Loucy (cell line): ENCODE results near the gene DHFR2.
A peak's percentile ranks its signal among the peaks of the same experiment; 100 is the strongest.

Source experiments
- H2AFZ ChIP-seq: fragments of 200-600 bp; sonication (generic); 2 replicates; pipeline ENCODE4 v1.6.0; 2016; ENCODE audit warnings: antibody characterized with exemption, mild to moderate bottlenecking, low read length, moderate library complexity
- H3F3A ChIP-seq: fragments of 200-600 bp; 2 replicates; pipeline ENCODE4 v1.6.0; 2016; ENCODE audit warnings: antibody characterized with exemption, low read depth, mild to moderate bottlenecking
- H3K27me3 ChIP-seq: fragments of 200-600 bp; sonication (generic); 2 replicates; pipeline ENCODE4 v1.6.1; 2014; ENCODE audit warnings: low read length, mild to moderate bottlenecking; ENCODE audit not compliant: insufficient read depth, poor library complexity, severe bottlenecking
- H3K36me3 ChIP-seq: fragments of 200-600 bp; sonication (generic); 2 replicates; pipeline ENCODE4 v1.6.1; 2016; ENCODE audit warnings: low read length; ENCODE audit not compliant: insufficient read depth
- H3K4me1 ChIP-seq: fragments of 200-600 bp; sonication (generic); 2 replicates; pipeline ENCODE4 v1.5.1; 2014; ENCODE audit warnings: low read length, mild to moderate bottlenecking; ENCODE audit not compliant: insufficient read depth, poor library complexity, severe bottlenecking
- H3K4me2 ChIP-seq: fragments of 200-600 bp; sonication (generic); 2 replicates; pipeline ENCODE4 v1.6.0; 2014; ENCODE audit warnings: antibody characterized with exemption, low read length, low read depth, mild to moderate bottlenecking; ENCODE audit not compliant: poor library complexity, severe bottlenecking
- H3K4me3 ChIP-seq: fragments of 200-600 bp; sonication (generic); 2 replicates; pipeline ENCODE4 v1.5.1; 2014; ENCODE audit warnings: low read length, mild to moderate bottlenecking, mixed read lengths; ENCODE audit not compliant: poor library complexity, severe bottlenecking
- H3K79me2 ChIP-seq: fragments of 200-600 bp; sonication (generic); 2 replicates; pipeline ENCODE4 v1.6.1; 2014; ENCODE audit warnings: low read length; ENCODE audit not compliant: insufficient read depth
- H3K9ac ChIP-seq: fragments of 200-600 bp; sonication (generic); 2 replicates; pipeline ENCODE4 v1.6.0; 2014; ENCODE audit warnings: mild to moderate bottlenecking, low read depth, low read length, moderate library complexity; ENCODE audit not compliant: poor library complexity, severe bottlenecking
- H3K9me2 ChIP-seq: fragments of 200-600 bp; sonication (generic); replicated peaks from 2 replicates; pipeline ENCODE4 v1.6.1; 2016; ENCODE audit warnings: low read depth, low read length, mixed read lengths
- H3K9me3 ChIP-seq: fragments of 200-600 bp; sonication (generic); 2 replicates; pipeline ENCODE4 v1.6.1; 2014; ENCODE audit warnings: mild to moderate bottlenecking, antibody characterized with exemption, low read length, low read depth; ENCODE audit not compliant: insufficient read depth
- H4K20me1 ChIP-seq: fragments of 200-600 bp; sonication (generic); 2 replicates; pipeline ENCODE4 v1.6.0; 2014; ENCODE audit warnings: antibody characterized with exemption, low read length, mild to moderate bottlenecking; ENCODE audit not compliant: insufficient read depth, poor library complexity, severe bottlenecking
- CTCF ChIP-seq: fragments of 200-600 bp; sonication (generic); conservative IDR thresholded peaks from 2 replicates; pipeline ENCODE4 v1.5.1; 2014; ENCODE audit warnings: mild to moderate bottlenecking, antibody characterized with exemption, low read length
- EZH2phosphoT487 ChIP-seq: fragments of 200-600 bp; IDR thresholded peaks from 2 replicates; pipeline ENCODE4 v1.6.1; 2018; ENCODE audit warnings: antibody characterized with exemption, mild to moderate bottlenecking, moderate library complexity, borderline replicate concordance

The DHFR2 gene

DNA sequence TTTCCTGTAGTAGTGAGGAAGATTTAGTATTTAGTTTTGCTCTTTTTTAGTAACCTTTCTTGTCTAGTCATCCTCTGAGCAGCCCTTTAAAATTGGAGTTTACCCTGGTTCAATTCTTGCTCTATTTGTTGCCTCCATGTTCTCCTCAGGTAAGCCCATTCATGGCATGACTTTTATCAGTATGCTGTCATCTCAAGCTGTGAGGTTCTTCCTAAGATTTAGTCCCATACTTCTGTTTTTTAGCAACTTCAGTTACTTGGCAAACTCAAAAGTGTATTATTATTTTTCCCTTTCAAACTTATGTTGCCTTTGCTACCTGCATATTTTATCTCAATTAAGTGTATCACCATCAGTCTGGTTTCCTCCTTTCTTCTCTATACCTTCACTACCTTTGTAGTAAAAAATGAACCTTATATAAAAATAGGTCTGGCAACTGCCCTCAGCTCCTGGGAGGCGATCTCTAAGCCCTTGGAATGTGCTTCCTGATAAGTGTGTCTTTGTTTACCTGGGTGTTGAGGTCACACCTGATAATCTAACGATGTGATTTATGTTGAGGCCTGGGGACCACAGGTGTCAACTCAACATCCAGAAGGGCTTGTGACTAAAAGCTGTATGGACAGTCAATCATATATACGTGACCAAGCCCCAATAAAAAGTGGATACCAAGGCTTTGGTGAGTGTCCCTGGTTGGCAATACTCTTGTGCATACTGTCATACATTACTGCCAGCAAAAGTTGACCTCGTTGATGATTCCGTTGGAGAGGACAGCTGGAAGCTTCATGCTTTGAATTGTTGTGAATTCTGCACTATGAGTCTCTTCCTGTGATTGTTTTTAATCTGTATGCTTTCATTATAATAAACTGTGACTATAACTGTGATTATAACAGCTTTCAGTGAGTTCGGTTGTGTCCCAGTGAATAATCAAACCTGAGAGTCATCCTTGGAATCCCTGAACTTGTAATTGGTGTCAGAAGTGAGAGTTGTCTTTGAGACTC lies 4.1 kb upstream of the DHFR2 start:
- Histone ChIP-seq H3K36me3 (0 out of 2 replicates have a peak, but pooled peaks cover 5% of the 10 kb centered on the region), H3K79me2 (peaks cover 45% of the 10 kb centered on the region), H3K27me3 (no peaks in the 10 kb centered on the region), H3K9me3 (no peaks in the 10 kb centered on the region; the same call in 1 of the 2 replicates), H3F3A (no peaks in the 10 kb centered on the region), H3K4me1 (peaks cover 41% of the 10 kb centered on the region), H3K9me2 (no peaks in the 10 kb centered on the region), H3K9ac (no peak overlapping the region), H3K4me2 (peak overlapping the region; percentile 89), H2AFZ (no peak overlapping the region), H4K20me1 (peaks cover 16% of the 10 kb centered on the region), H3K4me3 (peak overlapping the region; percentile 99)
- TF ChIP-seq EZH2phosphoT487: no peak
- no peak for TF ChIP-seq CTCF

DNA sequence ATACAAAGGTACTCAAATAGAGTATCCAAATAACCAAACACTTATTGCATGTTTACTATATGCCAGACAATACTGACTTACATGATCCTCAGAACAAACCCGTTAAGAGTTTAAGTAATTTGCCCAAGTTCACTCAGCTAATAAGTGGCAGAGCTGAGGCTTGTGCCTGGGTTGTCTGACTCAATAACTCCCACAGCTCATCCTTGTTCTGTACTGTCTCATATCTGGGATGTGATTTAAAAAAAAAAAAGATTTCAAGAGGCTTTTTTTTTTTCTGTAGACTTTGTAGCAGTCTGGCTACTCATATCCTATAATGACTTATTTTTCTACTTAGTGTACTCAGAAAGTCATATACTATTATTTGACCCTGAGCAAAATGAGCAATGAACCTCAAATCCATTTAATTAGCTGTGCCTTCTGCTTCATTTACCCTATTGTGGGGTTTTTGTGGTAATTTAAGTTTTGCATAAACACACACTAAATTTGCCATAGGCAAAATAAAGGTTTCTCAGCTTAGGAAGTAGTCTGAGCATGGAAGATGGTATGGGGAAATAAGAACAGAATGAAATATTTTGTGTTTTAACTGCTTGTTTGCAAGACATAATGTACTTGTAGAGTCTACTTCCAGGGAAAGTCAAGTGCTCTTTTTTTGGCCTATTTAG lies 3.2 kb upstream of the DHFR2 start:
- Histone ChIP-seq H3K4me3 (peak overlapping the region; percentile 99), H3K79me2 (peaks cover 51% of the 10 kb centered on the region), H3K9me3 (no peaks in the 10 kb centered on the region; the same call in 1 of the 2 replicates), H3K9me2 (no peaks in the 10 kb centered on the region), H3K27me3 (no peaks in the 10 kb centered on the region), H3K4me2 (peak overlapping the region; percentile 89), H3K9ac (peak overlapping the region; percentile 93), H2AFZ (no peak overlapping the region), H3K4me1 (peaks cover 42% of the 10 kb centered on the region), H3F3A (no peaks in the 10 kb centered on the region), H3K36me3 (0 out of 2 replicates have a peak, but pooled peaks cover 5% of the 10 kb centered on the region), H4K20me1 (peaks cover 16% of the 10 kb centered on the region)
- no peak for TF ChIP-seq EZH2phosphoT487
- no peak for TF ChIP-seq CTCF

- Histone ChIP-seq H3K27me3 (no peaks in the 10 kb centered on the region), H3K4me1 (peaks cover 43% of the 10 kb centered on the region), H2AFZ (no peak overlapping the region), H4K20me1 (peaks cover 14% of the 10 kb centered on the region), H3K9ac (peak overlapping the region; percentile 93), H3F3A (no peaks in the 10 kb centered on the region), H3K9me3 (no peaks in the 10 kb centered on the region; the same call in 1 of the 2 replicates), H3K4me3 (peak overlapping the region; percentile 99), H3K9me2 (no peaks in the 10 kb centered on the region), H3K79me2 (peaks cover 52% of the 10 kb centered on the region), H3K4me2 (peak overlapping the region; percentile 89), H3K36me3 (0 out of 2 replicates have a peak, but pooled peaks cover 5% of the 10 kb centered on the region)
- TF ChIP-seq CTCF (no peak), EZH2phosphoT487 (no peak)
These were observed 2.4 kb upstream of the DHFR2 start for GRCh38 chr3:94065122-94065521.
